ENCODE results near the gene KIF26A. TPM values are rescaled to one million over a fixed set of nuclear protein-coding genes. Genes with fewer than 3 reads are reported as not detected.

Gene KIF26A
- total RNA-seq, 4 donors from 2014 or later: 3.7 to 5.3 (median 4.5) TPM

DNA sequence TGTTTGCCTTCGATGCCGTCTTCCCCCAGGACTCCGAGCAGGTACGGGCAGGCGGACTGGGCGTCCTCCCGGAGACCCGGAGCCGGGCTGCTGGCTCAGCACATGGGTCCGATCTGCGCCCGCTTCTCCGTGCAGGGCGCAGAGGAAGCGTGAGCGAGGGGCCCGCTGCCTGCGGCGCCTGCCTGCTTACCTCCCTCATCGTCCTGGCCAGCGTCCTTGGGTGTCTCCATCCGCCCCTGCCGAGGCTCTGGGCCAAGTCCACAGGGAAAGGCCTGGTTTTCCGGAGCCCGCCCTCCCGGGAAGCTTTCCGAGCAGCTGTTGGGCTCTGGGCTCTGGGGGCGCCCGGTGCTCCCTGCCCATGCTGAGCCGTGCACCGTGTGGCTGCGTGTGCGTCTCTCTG, 33.5 kb downstream of the KIF26A start:
- DNase-seq (ENCODE audit: low spot score in 2 of 2): no peak
- H3K4me3 ChIP-seq (ENCODE audit: low read depth, poor library complexity, severe bottlenecking): no peak overlapping the region
- intact Hi-C loops (cut with DNase I; ENCODE audit: low total_unique reads): no loop called here
- TF ChIP-seq, protein P1, sequence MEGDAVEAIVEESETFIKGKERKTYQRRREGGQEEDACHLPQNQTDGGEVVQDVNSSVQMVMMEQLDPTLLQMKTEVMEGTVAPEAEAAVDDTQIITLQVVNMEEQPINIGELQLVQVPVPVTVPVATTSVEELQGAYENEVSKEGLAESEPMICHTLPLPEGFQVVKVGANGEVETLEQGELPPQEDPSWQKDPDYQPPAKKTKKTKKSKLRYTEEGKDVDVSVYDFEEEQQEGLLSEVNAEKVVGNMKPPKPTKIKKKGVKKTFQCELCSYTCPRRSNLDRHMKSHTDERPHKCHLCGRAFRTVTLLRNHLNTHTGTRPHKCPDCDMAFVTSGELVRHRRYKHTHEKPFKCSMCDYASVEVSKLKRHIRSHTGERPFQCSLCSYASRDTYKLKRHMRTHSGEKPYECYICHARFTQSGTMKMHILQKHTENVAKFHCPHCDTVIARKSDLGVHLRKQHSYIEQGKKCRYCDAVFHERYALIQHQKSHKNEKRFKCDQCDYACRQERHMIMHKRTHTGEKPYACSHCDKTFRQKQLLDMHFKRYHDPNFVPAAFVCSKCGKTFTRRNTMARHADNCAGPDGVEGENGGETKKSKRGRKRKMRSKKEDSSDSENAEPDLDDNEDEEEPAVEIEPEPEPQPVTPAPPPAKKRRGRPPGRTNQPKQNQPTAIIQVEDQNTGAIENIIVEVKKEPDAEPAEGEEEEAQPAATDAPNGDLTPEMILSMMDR (IDR thresholded peaks at IDR 0.05): no peak
- no peak for TF ChIP-seq POLR2A (IDR thresholded peaks at IDR 0.05)
- WGBS, 2 donors: 47 to 60% methylated on average over 2 to 25 of the region's 33 CpGs

DNA sequence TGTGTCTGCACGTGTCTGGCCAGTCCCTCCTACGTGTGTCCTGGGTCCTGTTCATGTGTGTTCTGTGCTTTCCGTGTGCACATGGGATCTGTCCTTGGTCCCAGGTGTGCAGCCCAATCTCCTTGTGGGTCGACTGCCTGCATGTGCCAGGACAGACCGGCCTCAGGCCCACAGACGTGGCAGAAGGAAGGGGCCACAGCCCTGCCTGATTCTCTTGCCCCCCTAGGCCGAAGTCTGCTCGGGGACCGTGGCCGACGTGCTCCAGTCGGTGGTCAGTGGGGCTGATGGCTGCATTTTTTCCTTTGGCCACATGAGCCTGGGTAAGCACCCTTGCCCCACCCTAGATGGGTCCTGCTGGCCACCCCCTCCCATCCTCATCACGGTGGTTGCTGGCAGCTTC, 34.0 kb downstream of the KIF26A start:
- no peak for DNase-seq (ENCODE audit: low spot score in 2 of 2)
- intact Hi-C loops (cut with DNase I; ENCODE audit: low total_unique reads): no loop called here
- TF ChIP-seq POLR2A (IDR thresholded peaks at IDR 0.05): no peak
- TF ChIP-seq, protein P1 (IDR thresholded peaks at IDR 0.05): no peak
- no peak overlapping the region for H3K4me3 ChIP-seq (ENCODE audit: low read depth, poor library complexity, severe bottlenecking)
- WGBS, 2 donors: 75 to 78% methylated on average over 13 of the region's 13 CpGs

DNA sequence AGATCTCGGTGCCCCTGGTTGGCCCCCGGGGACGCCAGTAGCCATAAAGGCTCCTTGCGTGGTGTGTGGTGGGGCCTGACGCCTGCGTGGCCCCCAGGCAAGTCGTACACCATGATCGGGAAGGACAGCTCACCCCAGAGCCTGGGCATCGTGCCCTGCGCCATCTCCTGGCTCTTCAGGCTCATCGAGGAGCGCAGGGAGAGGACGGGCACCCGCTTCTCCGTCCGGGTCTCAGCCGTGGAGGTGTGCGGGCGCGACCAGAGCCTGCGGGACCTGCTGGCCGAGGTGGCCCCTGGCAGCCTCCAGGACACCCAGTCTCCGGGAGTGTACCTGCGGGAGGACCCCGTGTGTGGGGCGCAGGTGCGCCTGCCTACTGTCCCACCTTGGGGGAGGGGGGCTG, 34.5 kb downstream of the KIF26A start:
- intact Hi-C loops (cut with DNase I; ENCODE audit: low total_unique reads): no loop called here
- TF ChIP-seq, protein P1 (IDR thresholded peaks at IDR 0.05): no peak
- TF ChIP-seq POLR2A (IDR thresholded peaks at IDR 0.05): no peak
- 73 to 78% methylated on average over 13 to 22 of the region's 27 CpGs for WGBS, 2 donors
- H3K4me3 ChIP-seq (ENCODE audit: low read depth, poor library complexity, severe bottlenecking): no peak overlapping the region
- DNase-seq (ENCODE audit: low spot score in 2 of 2): no peak

DNA sequence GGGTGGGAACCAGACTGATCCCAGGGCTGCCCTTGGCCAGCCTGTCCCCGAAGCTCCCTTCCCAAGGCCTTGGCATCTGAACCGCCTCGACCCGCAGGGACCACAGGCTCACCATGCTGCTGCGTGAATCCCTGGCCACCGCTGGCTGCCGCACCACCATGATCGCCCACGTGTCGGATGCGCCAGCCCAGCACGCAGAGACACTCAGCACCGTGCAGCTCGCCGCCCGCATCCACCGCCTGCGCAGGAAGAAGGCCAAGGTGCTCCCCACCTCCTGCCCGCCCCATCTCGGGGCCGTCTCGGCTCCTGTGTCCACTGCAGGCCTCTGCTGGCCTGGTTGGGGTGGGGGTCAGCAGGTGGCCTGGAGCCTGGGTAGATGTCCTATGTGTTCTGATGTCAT, 35.7 kb downstream of the KIF26A start:
- no peak for DNase-seq (ENCODE audit: low spot score in 2 of 2)
- intact Hi-C loops (cut with DNase I; ENCODE audit: low total_unique reads): no loop called here
- 94 to 98% methylated on average over 22 of the region's 22 CpGs for WGBS, 2 donors
- TF ChIP-seq POLR2A (IDR thresholded peaks at IDR 0.05): no peak
- TF ChIP-seq, protein P1 (IDR thresholded peaks at IDR 0.05): no peak
- no peak overlapping the region for H3K4me3 ChIP-seq (ENCODE audit: low read depth, poor library complexity, severe bottlenecking)

DNA sequence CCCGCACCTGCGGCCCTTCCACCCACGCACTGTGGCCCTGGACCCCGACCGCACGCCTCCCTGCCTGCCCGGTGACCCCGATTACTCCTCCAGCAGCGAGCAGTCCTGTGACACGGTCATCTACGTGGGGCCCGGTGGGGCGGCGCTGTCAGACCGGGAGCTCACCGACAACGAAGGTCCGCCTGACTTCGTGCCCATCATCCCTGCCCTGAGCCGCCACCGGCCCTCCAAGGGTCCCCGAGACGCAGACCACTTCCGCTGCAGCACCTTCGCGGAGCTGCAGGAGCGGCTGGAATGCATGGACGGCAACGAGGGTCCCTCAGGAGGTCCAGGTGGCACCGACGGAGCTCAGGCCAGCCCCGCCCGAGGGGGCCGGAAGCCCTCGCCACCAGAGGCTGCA, 36.7 kb downstream of the KIF26A start:
- TF ChIP-seq POLR2A (IDR thresholded peaks at IDR 0.05): no peak
- TF ChIP-seq, protein P1 (IDR thresholded peaks at IDR 0.05): no peak
- 95 to 98% methylated on average over 17 to 23 of the region's 35 CpGs for WGBS, 2 donors
- DNase-seq (ENCODE audit: low spot score in 2 of 2): no peak
- intact Hi-C loops (cut with DNase I; ENCODE audit: low total_unique reads): no loop called here
- H3K4me3 ChIP-seq (ENCODE audit: low read depth, poor library complexity, severe bottlenecking): no peak overlapping the region

DNA sequence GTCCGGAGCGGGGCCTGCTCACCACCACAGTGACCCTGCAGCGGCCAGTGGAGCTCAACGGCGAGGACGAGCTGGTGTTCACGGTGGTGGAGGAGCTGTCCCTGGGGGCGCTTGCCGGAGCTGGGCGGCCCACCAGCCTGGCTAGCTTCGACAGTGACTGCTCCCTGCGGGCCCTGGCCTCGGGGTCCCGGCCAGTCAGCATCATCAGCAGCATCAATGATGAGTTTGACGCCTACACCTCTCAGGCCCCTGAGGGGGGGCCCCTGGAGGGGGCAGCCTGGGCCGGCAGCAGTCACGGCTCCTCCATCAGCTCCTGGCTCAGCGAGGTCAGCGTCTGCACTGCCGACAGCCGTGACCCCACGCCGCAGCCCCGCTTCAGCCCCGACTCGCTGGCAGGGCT, 37.4 kb downstream of the KIF26A start:
- no peak overlapping the region for H3K4me3 ChIP-seq (ENCODE audit: low read depth, poor library complexity, severe bottlenecking)
- TF ChIP-seq, protein P1 (IDR thresholded peaks at IDR 0.05): no peak
- no peak for TF ChIP-seq POLR2A (IDR thresholded peaks at IDR 0.05)
- intact Hi-C loops (cut with DNase I; ENCODE audit: low total_unique reads): no loop called here
- DNase-seq (ENCODE audit: low spot score in 2 of 2): no peak
- WGBS, 2 donors: 94 to 95% methylated on average over 18 to 24 of the region's 26 CpGs

Measured in lower leg skin (tissue), 4 donors.